Measurements from ENCODE around the gene ZSCAN1. TPM values are rescaled to one million over a fixed set of nuclear protein-coding genes. Genes with fewer than 3 reads are reported as not detected.

Gene ZSCAN1
- total RNA-seq, 2 experiments from 2014 or later, result not detected

- CTCF ChIA-PET, result interaction anchor here (0.5 to 0.7 kb wide), 3 partner anchors 34 to 551 kb away, joined by 3 to 4 read pairs (median 3); no protein-coding TSS in a partner anchor
- DNase-seq, result no peak
- Mint-ChIP-seq H3K4me3 (peak overlapping the region; percentile 73), H3K27me3 (peaks cover 21% of the 10 kb centered on the region), H3K4me1 (peaks cover 4% of the 10 kb centered on the region), H3K27ac (peak overlapping the region; percentile 89), H3K9me3 (ENCODE audit: low read depth) (peaks cover 35% of the 10 kb centered on the region), H3K36me3 (ENCODE audit: low read depth) (peaks cover 52% of the 10 kb centered on the region)
- POLR2A ChIA-PET, result no interaction called here
- ATAC-seq, result no peak
- intact Hi-C loops (cut with DNase I, micrococcal nuclease), result no loop called here
Observed at GRCh38 chr19:58058467-58058866, 24.6 kb downstream of the ZSCAN1 start.

- H3K4me3 Mint-ChIP-seq, result peak within 1 kb of the TSS; percentile 73
- H3K4me1 Mint-ChIP-seq, result peaks cover 4% of the 10 kb centered on the region
- POLR2A ChIA-PET, result no interaction called here
- H3K9me3 Mint-ChIP-seq (ENCODE audit: low read depth), result peaks cover 39% of the 10 kb centered on the region
- CTCF ChIA-PET, result interaction anchor here (0.6 to 0.7 kb wide), 2 partner anchors 33 to 551 kb away, joined by 3 to 4 read pairs; no protein-coding TSS in a partner anchor
- ATAC-seq, result peak; percentile 97
- peaks cover 21% of the 10 kb centered on the region for H3K27me3 Mint-ChIP-seq
- DNase-seq, result peak; percentile 86
- H3K27ac Mint-ChIP-seq, result peak within 1 kb of the TSS; percentile 89
- intact Hi-C loops (cut with DNase I, micrococcal nuclease), result loop anchor here in 1 of 2 experiments (1.0 kb wide), 1 partner anchor 39 kb away; the partner anchor contains the start of gene ZSCAN18
- H3K36me3 Mint-ChIP-seq (ENCODE audit: low read depth), result peaks cover 57% of the 10 kb centered on the region
Observed at GRCh38 chr19:58059003-58059670, 25.3 kb downstream of the ZSCAN1 start, which contains the start of gene ZNF135. Gene ZNF135, plus strand, starts transcription at chr19:58059282. Its CDS starts 721 bp downstream, at chr19:58060003.

- POLR2A ChIA-PET, result no interaction called here
- H3K36me3 Mint-ChIP-seq (ENCODE audit: low read depth), result peaks cover 56% of the 10 kb centered on the region
- peak overlapping the region; percentile 73 for H3K4me3 Mint-ChIP-seq
Observed at GRCh38 chr19:58059671-58060078, 25.9 kb downstream of the ZSCAN1 start.

GRCh38 chr19:58060231-58060630 lies 26.4 kb downstream of the ZSCAN1 start:
- H3K9me3 Mint-ChIP-seq (ENCODE audit: low read depth), result peaks cover 35% of the 10 kb centered on the region
- CTCF ChIA-PET, result no interaction called here
- intact Hi-C loops (cut with DNase I, micrococcal nuclease), result no loop called here

More at GRCh38 chr19:58059671-58060078, 25.9 kb downstream of the ZSCAN1 start:
- Mint-ChIP-seq H3K4me1 (peaks cover 4% of the 10 kb centered on the region), H3K27me3 (peaks cover 18% of the 10 kb centered on the region), H3K27ac (no peak overlapping the region), H3K9me3 (ENCODE audit: low read depth) (peaks cover 38% of the 10 kb centered on the region)
- intact Hi-C loops (cut with DNase I, micrococcal nuclease), result loop anchor here in 1 of 2 experiments (1.0 kb wide), 1 partner anchor 39 kb away; the partner anchor contains the start of gene ZSCAN18
- ATAC-seq (no peak), DNase-seq (no peak)
- CTCF ChIA-PET, result no interaction called here

GRCh38 chr19:58063712-58064111 lies 29.9 kb downstream of the ZSCAN1 start:
- Mint-ChIP-seq H3K27ac (no peak overlapping the region), H3K4me3 (no peak overlapping the region), H3K9me3 (ENCODE audit: low read depth) (peaks cover 48% of the 10 kb centered on the region), H3K27me3 (peaks cover 3% of the 10 kb centered on the region), H3K4me1 (peaks cover 4% of the 10 kb centered on the region), H3K36me3 (ENCODE audit: low read depth) (peaks cover 67% of the 10 kb centered on the region)
- intact Hi-C loops (cut with DNase I, micrococcal nuclease), result no loop called here
- POLR2A ChIA-PET, result no interaction called here
- DNase-seq, result no peak
- CTCF ChIA-PET, result no interaction called here
- ATAC-seq, result no peak

More at GRCh38 chr19:58060231-58060630, 26.4 kb downstream of the ZSCAN1 start:
- H3K4me1 Mint-ChIP-seq, result peaks cover 4% of the 10 kb centered on the region
- H3K36me3 Mint-ChIP-seq (ENCODE audit: low read depth), result peaks cover 51% of the 10 kb centered on the region
- POLR2A ChIA-PET, result interaction anchor here (0.6 kb wide), 1 partner anchor 83 kb away, joined by 3 read pairs; no protein-coding TSS in a partner anchor
- ATAC-seq (no peak), DNase-seq (no peak)
- no peak overlapping the region for H3K27ac Mint-ChIP-seq
- H3K4me3 Mint-ChIP-seq, result peak overlapping the region; percentile 73
- H3K27me3 Mint-ChIP-seq, result peaks cover 16% of the 10 kb centered on the region

GRCh38 chr19:58067240-58067912 lies 33.6 kb downstream of the ZSCAN1 start:
- no peaks in the 10 kb centered on the region for H3K4me1 Mint-ChIP-seq
- POLR2A ChIA-PET, result no interaction called here
- H3K36me3 Mint-ChIP-seq (ENCODE audit: low read depth), result peaks cover 58% of the 10 kb centered on the region
- H3K27me3 Mint-ChIP-seq, result no peaks in the 10 kb centered on the region
- H3K27ac Mint-ChIP-seq, result no peak overlapping the region
- DNase-seq, result no peak
- H3K9me3 Mint-ChIP-seq (ENCODE audit: low read depth), result peaks cover 52% of the 10 kb centered on the region
- no peak overlapping the region for H3K4me3 Mint-ChIP-seq
- intact Hi-C loops (cut with DNase I, micrococcal nuclease), result no loop called here
- CTCF ChIA-PET, result no interaction called here
- no peak for ATAC-seq

GRCh38 chr19:58079792-58080191 lies 46.0 kb downstream of the ZSCAN1 start:
- ATAC-seq, result no peak
- POLR2A ChIA-PET, result no interaction called here
- Mint-ChIP-seq H3K9me3 (ENCODE audit: low read depth) (peaks cover 34% of the 10 kb centered on the region), H3K36me3 (ENCODE audit: low read depth) (peaks cover 16% of the 10 kb centered on the region), H3K4me3 (no peak overlapping the region), H3K27me3 (no peaks in the 10 kb centered on the region), H3K27ac (no peak overlapping the region), H3K4me1 (no peaks in the 10 kb centered on the region)
- no peak for DNase-seq
- CTCF ChIA-PET, result no interaction called here
- intact Hi-C loops (cut with DNase I, micrococcal nuclease), result no loop called here

- H3K36me3 Mint-ChIP-seq (ENCODE audit: low read depth), result peaks cover 37% of the 10 kb centered on the region
- no peak for DNase-seq
- POLR2A ChIA-PET, result interaction anchor here (0.7 kb wide), 1 partner anchor 84 kb away, joined by 3 read pairs; no protein-coding TSS in a partner anchor
- H3K4me1 Mint-ChIP-seq, result no peaks in the 10 kb centered on the region
- CTCF ChIA-PET, result no interaction called here
- intact Hi-C loops (cut with DNase I, micrococcal nuclease), result no loop called here
- no peak overlapping the region for H3K27ac Mint-ChIP-seq
- H3K4me3 Mint-ChIP-seq, result no peak overlapping the region
- no peaks in the 10 kb centered on the region for H3K27me3 Mint-ChIP-seq
- peaks cover 30% of the 10 kb centered on the region for H3K9me3 Mint-ChIP-seq (ENCODE audit: low read depth)
- ATAC-seq, result no peak
Observed at GRCh38 chr19:58083021-58083420, 49.2 kb downstream of the ZSCAN1 start.

- intact Hi-C loops (cut with DNase I, micrococcal nuclease), result no loop called here
- Mint-ChIP-seq H3K4me1 (no peaks in the 10 kb centered on the region), H3K36me3 (ENCODE audit: low read depth) (peaks cover 48% of the 10 kb centered on the region), H3K4me3 (no peak overlapping the region), H3K27me3 (no peaks in the 10 kb centered on the region), H3K27ac (no peak overlapping the region), H3K9me3 (ENCODE audit: low read depth) (peaks cover 30% of the 10 kb centered on the region)
- no peak for DNase-seq
- CTCF ChIA-PET, result no interaction called here
- ATAC-seq, result no peak
- POLR2A ChIA-PET, result no interaction called here
Observed at GRCh38 chr19:58084596-58085347, 50.9 kb downstream of the ZSCAN1 start.

GRCh38 chr19:58085348-58085875 lies 51.6 kb downstream of the ZSCAN1 start:
- Mint-ChIP-seq H3K4me3 (no peak overlapping the region), H3K27ac (no peak overlapping the region), H3K36me3 (ENCODE audit: low read depth) (peaks cover 54% of the 10 kb centered on the region), H3K9me3 (ENCODE audit: low read depth) (peaks cover 26% of the 10 kb centered on the region), H3K4me1 (no peaks in the 10 kb centered on the region), H3K27me3 (no peaks in the 10 kb centered on the region)
- ATAC-seq (no peak), DNase-seq (no peak)
- intact Hi-C loops (cut with DNase I, micrococcal nuclease), result no loop called here
- ChIA-PET CTCF (no interaction called here), POLR2A (no interaction called here)

Data from activated CD4-positive, alpha-beta T cell treated with anti-CD3 and anti-CD28 coated beads for 36 hours (primary cell).